Right lobe of liver (tissue), 6 donors: Measurements from ENCODE around the gene HECTD1. TPM values are rescaled to one million over a fixed set of nuclear protein-coding genes. Genes with fewer than 3 reads are reported as not detected.

ENCODE experiments used
- ATAC-seq, 4 donors: fragments of 200-7000 bp; cut with Tn5 transposase; one replicate each; pipeline ENCODE4 v1.9.1; 2020; ENCODE audit warnings: mild to moderate bottlenecking in 4 of 4, moderate library complexity in 4 of 4
- DNase-seq, 3 donors: peaks; one replicate each; pipeline ENCODE4 v3.0.0-alpha.2; 2020
- H3K27ac ChIP-seq, 3 donors: fragments of 200-600 bp; one replicate each; pipeline ENCODE4 v1.8.0; 2022
- H3K27me3 ChIP-seq, 2 donors: fragments of 200-600 bp; one replicate each; pipeline ENCODE4 v1.8.0; 2022
- H3K36me3 ChIP-seq, 4 donors: fragments of 200-600 bp; sonication (generic) in 1 of 4; one replicate each; pipeline versions ENCODE4 v1.5.1 to v1.8.0; 2017 to 2022; ENCODE audit warnings: control low read depth in 1 of 4
- H3K4me1 ChIP-seq, 4 donors: fragments of 200-600 bp; sonication (generic) in 1 of 4; one replicate each; pipeline versions ENCODE4 v1.5.1 to v1.8.0; 2017 to 2022; ENCODE audit warnings: control low read depth in 1 of 4
- H3K4me3 ChIP-seq, 3 donors: fragments of 200-600 bp; one replicate each; pipeline ENCODE4 v1.8.0; 2022
- H3K9me3 ChIP-seq, 4 donors: fragments of 200-600 bp; sonication (generic) in 1 of 4; one replicate each; pipeline versions ENCODE4 v1.5.1 to v1.8.0; 2017 to 2022; ENCODE audit warnings: control low read depth in 1 of 4
- POLR2A ChIP-seq: fragments of 450-650 bp; IDR thresholded peaks from one replicate; pipeline ENCODE4 v1.6.1; 2017; ENCODE audit warnings: antibody characterized with exemption, mild to moderate bottlenecking
- WGBS: methylation state at CpG from one replicate; pipeline ENCODE4 v1.1.6; 2018; ENCODE audit warnings: low coverage, low lambda C conversion rate; ENCODE audit not compliant: insufficient coverage; ENCODE audit errors: missing lambda C conversion rate; 5-methylcytosine and 5-hydroxymethylcytosine counted together
- intact Hi-C, 2 donors: fragments of 100-400 bp; cut with DNase I; formaldehyde crosslinking; loops; one replicate each; pipeline versions ENCODE4 v1.11.2 to v1.14.1; 2022
- total RNA-seq, 6 experiments: library from RNA; depleted of rRNA in 2 of 6; stranded (reverse); fragments of >200 nt in 2 of 6; fragmentation: NEBNext Ultra II Directional in 3 of 6; extraction: Animal tissue kit (Norgen Biotek cat#: 25700) in 3 of 6; gene quantifications; one replicate each; pipeline versions ENCODE4 v1.1.0 to v1.2.4, GENCODE V29; 2016 to 2023
- TF ChIP-seq, protein P1 (sequence below), 4 donors: fragments of 200-600 bp in 3 of 4; fragments of 450-650 bp in 1 of 4; IDR thresholded peaks; one replicate each; pipeline versions ENCODE4 v1.5.1 to v1.8.0; 2016 to 2022; ENCODE audit warnings: antibody characterized with exemption in 4 of 4, mild to moderate bottlenecking in 2 of 4
- donor health status: DM: no; HTN: yes; CAD: no.
- donor health status: DM: no; HTN: no; CAD: no.
- donor health status: DM: no; HTN: no; CAD: no.
- donor health status: DM: no; HTN: yes; CAD: no.
- donor health status: DM: no; HTN: yes; CAD: no.

Gene HECTD1
- total RNA-seq, 6 experiments from 2014 or later: 77.2 to 167 (median 119) TPM

DNA sequence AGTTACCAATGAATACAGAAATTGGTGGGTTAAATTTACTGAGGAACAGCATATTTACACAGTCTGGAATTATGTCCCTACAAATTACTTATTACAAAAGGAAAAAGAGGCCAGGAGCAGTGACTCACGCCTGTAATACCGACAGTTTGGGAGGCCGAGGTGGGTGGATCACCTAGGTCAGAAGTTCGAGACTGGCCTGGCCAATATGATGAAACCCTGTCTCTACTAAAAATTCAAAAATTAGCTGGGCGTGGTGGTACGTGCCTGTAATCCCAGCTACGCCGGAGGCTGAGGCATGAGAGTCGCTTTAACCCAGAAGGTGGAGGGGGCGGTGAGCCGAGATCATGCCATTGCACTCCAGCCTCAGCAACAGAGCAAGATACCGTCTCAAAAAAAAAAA lies 52.6 kb downstream of the HECTD1 start:
- H3K9me3 ChIP-seq: no peaks in the 10 kb centered on the region
- WGBS: 56% methylated on average over 9 of the region's 12 CpGs
- TF ChIP-seq, protein P1, sequence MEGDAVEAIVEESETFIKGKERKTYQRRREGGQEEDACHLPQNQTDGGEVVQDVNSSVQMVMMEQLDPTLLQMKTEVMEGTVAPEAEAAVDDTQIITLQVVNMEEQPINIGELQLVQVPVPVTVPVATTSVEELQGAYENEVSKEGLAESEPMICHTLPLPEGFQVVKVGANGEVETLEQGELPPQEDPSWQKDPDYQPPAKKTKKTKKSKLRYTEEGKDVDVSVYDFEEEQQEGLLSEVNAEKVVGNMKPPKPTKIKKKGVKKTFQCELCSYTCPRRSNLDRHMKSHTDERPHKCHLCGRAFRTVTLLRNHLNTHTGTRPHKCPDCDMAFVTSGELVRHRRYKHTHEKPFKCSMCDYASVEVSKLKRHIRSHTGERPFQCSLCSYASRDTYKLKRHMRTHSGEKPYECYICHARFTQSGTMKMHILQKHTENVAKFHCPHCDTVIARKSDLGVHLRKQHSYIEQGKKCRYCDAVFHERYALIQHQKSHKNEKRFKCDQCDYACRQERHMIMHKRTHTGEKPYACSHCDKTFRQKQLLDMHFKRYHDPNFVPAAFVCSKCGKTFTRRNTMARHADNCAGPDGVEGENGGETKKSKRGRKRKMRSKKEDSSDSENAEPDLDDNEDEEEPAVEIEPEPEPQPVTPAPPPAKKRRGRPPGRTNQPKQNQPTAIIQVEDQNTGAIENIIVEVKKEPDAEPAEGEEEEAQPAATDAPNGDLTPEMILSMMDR (IDR thresholded peaks at IDR 0.05): no peak
- no peak for TF ChIP-seq POLR2A
- no peak overlapping the region for H3K27ac ChIP-seq
- H3K36me3 ChIP-seq: peaks cover 0 to 82% (median 26%) of the 10 kb centered on the region in 4 donors
- DNase-seq (no peak), ATAC-seq (peak in 1 of 4 donors; percentile 44)
- no peaks in the 10 kb centered on the region for H3K4me1 ChIP-seq
- no peak overlapping the region for H3K4me3 ChIP-seq
- no peaks in the 10 kb centered on the region for H3K27me3 ChIP-seq
- intact Hi-C loops: no loop called here

DNA sequence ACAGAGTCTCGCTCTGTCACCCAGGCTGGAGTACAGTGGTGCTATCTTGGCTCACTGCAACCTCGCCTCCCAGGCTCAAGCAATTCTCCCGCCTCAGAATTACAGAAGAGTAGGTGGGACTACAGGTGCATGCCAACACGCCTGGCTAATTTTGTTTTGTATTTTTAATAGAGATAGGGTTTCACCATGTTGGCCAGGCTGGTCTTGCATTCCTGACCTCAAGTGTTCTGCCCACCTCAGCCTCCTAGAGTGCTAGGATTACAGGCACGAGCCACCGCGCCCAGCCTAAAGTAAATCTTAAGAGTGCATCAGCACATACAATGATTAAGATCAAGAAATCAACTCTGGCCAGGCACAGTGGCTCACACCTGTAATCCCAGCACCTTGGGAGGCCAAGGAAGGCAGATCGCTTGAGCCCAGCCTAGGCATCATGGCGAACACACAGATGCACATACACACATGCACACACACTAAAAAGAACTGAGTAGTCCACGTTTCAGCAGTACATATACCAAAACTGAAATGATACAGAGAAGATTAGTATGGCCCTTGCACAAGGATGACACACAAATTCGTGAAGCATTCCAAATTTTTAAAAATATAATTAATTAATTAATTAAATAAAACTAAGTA lies 65.0 kb downstream of the HECTD1 start:
- intact Hi-C loops: no loop called here
- DNase-seq (no peak), ATAC-seq (no peak)
- peaks cover 0 to 99% (median 54%) of the 10 kb centered on the region in 4 donors for H3K36me3 ChIP-seq
- WGBS: 87% methylated on average over 5 of the region's 11 CpGs
- no peak overlapping the region for H3K4me3 ChIP-seq
- no peaks in the 10 kb centered on the region for H3K27me3 ChIP-seq
- no peaks in the 10 kb centered on the region for H3K4me1 ChIP-seq
- TF ChIP-seq POLR2A: no peak
- TF ChIP-seq, protein P1 (IDR thresholded peaks at IDR 0.05): no peak
- H3K27ac ChIP-seq: no peak overlapping the region
- H3K9me3 ChIP-seq: no peaks in the 10 kb centered on the region

DNA sequence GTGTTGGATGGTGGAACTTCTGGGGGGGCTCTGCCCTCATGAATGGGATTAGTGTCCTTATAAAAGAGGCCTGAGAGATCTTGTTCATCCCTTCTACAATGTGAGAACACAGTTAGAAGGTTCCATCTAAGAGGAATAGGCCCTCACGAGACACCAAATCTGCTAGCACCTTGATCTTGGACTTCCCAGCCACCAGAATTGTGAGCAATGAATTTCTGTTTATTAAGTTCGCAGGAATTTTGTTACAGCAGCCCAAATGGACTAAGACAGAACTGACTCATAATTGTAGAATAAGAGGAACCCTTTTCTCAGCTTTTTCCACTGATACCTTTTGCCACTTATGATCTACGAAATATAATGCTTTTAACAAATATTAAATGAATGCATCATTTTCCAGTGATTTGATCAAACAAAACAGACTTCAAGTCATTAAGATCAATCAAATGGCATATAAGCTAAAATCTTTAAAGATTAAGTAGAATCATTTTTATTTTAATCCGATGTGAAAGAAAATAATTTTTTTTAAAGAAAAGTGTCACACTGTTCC lies 68.2 kb downstream of the HECTD1 start:
- no peak overlapping the region for H3K4me3 ChIP-seq
- H3K36me3 ChIP-seq: peaks cover 0 to 99% (median 48%) of the 10 kb centered on the region in 4 donors
- intact Hi-C loops: no loop called here
- H3K27me3 ChIP-seq: no peaks in the 10 kb centered on the region
- no peak for ATAC-seq
- no peak for TF ChIP-seq POLR2A
- TF ChIP-seq, protein P1 (IDR thresholded peaks at IDR 0.05): no peak
- H3K9me3 ChIP-seq: no peaks in the 10 kb centered on the region
- H3K4me1 ChIP-seq: no peaks in the 10 kb centered on the region
- WGBS: 97% methylated on average over 4 of the region's 4 CpGs
- no peak overlapping the region for H3K27ac ChIP-seq
- no peak for DNase-seq

DNA sequence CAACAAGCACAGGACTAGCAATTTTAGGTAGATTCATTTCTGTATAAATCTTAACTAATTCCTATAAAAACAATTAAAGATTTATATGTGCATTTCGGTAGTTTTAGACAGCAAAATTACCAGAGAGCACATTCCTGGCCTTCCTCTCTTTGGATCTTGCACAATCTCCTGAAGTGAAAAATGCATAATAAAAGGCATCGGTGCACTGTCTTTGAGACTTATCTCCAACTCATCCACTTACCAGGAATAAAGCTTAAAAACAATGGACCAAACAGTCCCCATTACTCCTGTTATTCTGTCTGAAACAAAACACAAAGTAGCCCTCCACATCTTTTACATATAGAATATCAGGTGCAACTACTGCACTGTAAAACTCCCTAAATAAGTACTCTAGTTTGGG lies 69.3 kb downstream of the HECTD1 start:
- TF ChIP-seq, protein P1 (IDR thresholded peaks at IDR 0.05): no peak
- no peak for TF ChIP-seq POLR2A
- Histone ChIP-seq H3K27ac (no peak overlapping the region), H3K4me3 (no peak overlapping the region), H3K4me1 (no peaks in the 10 kb centered on the region), H3K9me3 (no peaks in the 10 kb centered on the region), H3K27me3 (no peaks in the 10 kb centered on the region), H3K36me3 (peaks cover 0 to 97% (median 45%) of the 10 kb centered on the region in 4 donors)
- WGBS: 90% methylated on average over 2 of the region's 2 CpGs
- intact Hi-C loops: no loop called here
- DNase-seq: no peak
- ATAC-seq: no peak
